ENCODE data around the gene NAGA.

DNA sequence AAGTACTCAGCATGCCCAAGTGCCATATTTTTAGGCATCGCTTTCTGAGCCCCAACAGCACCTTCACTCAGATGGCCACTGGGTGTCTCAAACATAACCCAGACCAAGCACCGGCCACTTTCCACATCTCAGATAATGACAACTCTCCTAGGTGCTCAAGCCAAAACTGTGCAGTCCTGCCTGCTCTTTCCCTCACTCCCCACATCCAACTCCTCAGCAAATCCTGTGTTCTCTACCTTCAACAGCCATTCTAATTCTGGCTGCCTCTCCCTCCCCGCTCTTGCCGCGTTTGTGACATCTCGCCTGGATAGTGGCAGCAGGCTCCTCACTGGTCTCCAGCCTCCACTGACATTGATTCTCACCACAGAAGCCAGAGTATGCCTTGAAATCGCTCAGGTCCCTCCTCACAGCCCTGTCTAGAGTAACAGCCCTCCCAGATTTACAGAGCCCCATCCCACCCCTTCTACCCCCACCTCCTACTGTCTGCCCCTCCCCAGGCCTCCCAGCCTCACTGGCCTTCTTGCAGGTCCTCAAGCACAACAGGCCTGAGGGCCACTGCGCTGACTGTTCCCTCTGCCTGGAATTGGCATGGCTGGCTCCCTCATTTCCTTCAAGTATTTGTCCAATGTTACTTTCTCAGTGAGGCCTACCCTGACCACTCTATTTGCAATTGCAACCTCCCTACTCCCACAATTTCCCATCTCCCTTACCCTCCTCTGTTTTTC is 2.2 kb upstream of the NAGA start:
- TF ChIP-seq, protein P1, sequence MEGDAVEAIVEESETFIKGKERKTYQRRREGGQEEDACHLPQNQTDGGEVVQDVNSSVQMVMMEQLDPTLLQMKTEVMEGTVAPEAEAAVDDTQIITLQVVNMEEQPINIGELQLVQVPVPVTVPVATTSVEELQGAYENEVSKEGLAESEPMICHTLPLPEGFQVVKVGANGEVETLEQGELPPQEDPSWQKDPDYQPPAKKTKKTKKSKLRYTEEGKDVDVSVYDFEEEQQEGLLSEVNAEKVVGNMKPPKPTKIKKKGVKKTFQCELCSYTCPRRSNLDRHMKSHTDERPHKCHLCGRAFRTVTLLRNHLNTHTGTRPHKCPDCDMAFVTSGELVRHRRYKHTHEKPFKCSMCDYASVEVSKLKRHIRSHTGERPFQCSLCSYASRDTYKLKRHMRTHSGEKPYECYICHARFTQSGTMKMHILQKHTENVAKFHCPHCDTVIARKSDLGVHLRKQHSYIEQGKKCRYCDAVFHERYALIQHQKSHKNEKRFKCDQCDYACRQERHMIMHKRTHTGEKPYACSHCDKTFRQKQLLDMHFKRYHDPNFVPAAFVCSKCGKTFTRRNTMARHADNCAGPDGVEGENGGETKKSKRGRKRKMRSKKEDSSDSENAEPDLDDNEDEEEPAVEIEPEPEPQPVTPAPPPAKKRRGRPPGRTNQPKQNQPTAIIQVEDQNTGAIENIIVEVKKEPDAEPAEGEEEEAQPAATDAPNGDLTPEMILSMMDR (IDR thresholded peaks at IDR 0.05) = no peak
- TF ChIP-seq POLR2AphosphoS5 (IDR thresholded peaks at IDR 0.05) = no peak

Measured in esophagus muscularis mucosa (tissue), 3 donors.